Measurements from ENCODE around the gene PRSS27.

The PRSS27 gene

GRCh38 chr16:2717383-2718263 is 2.4 kb downstream of the PRSS27 start:
- H3K4me3 ChIP-seq (ENCODE audit: low read length), result no peak overlapping the region
- no peak for TF ChIP-seq CTCF (conservative IDR thresholded peaks at IDR 0.05; ENCODE audit: low read length)
- DNase-seq (ENCODE audit: low read depth), result no peak

GRCh38 chr16:2716948-2717347 is 3.1 kb downstream of the PRSS27 start:
- TF ChIP-seq CTCF (conservative IDR thresholded peaks at IDR 0.05; ENCODE audit: low read length), result no peak
- no peak overlapping the region for H3K4me3 ChIP-seq (ENCODE audit: low read length)
- no peak for DNase-seq (ENCODE audit: low read depth)

DNA sequence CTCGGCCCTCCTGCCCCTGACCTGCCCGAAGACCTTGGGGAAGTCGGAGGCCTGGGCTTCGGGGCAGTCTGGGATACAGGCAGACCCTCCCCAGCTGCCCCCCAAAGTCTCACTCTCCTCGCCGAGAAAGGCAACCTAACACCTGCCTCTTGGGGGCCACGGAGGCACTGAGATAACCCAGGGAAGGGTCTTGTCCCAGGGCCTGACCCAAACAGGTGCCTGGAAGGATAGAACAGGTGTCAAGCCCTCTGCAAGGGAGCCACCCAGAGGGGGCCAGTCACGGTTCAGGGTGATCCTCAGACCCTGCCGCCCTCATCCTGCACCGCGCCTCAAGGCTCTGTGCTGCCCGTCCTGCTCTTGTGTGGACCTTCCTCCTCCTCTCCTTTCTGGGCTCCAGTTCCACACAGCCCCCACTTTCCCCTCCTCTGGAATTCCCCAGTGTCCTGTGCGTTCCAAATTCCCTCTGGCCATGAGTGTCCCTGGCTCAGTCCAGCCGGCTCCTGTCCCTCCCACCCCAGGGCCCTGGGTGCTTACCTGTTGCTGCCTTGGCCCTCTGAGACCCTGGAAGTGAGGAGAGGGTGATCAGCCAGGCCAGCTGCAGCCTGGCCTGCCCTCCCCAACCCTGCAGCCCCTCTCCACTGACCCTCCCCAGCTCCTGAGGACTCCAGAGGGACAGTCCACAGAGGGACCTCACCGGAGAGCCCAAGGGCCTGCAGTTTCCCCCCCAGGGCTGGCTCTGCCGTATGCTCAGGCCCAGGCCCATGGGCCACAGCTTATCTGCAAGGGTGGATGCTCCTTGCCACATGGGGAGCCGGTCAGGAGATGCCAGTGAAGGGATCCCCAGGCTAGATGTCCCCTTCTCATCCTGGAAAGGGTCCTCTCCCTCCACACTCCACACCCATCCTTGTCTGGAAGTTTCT is 3.8 kb downstream of the PRSS27 start:
- no peak overlapping the region for H3K4me3 ChIP-seq (ENCODE audit: low read length)
- no peak for DNase-seq (ENCODE audit: low read depth)
- no peak for TF ChIP-seq CTCF (conservative IDR thresholded peaks at IDR 0.05; ENCODE audit: low read length)

DNA sequence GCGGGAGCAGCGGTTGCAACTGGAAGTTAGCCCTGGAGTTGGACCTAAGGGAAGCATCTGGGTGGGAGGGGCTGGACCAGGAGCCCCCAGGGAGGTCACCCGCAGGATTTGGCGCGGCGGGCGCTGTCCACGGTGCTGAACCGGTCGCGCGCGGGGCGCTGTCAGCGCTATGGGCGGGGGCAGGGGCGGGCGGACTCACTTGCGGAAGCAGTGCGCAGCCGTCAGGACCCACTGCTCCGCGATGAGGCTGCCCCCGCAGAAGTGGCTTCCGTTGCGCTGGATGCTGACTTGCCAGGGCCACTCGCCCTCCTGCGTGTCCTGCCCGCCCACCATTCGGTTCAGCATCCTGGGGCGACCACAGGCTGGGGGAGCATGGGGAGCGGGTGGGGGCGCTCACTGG is 4.5 kb downstream of the PRSS27 start:
- no peak for TF ChIP-seq CTCF (conservative IDR thresholded peaks at IDR 0.05; ENCODE audit: low read length)
- DNase-seq (ENCODE audit: low read depth), result peak; percentile 24
- no peak overlapping the region for H3K4me3 ChIP-seq (ENCODE audit: low read length)

- DNase-seq (ENCODE audit: low read depth), result no peak
- no peak overlapping the region for H3K4me3 ChIP-seq (ENCODE audit: low read length)
Observed at GRCh38 chr16:2715064-2715463, 5.0 kb downstream of the PRSS27 start.

More at GRCh38 chr16:2715064-2715463, 5.0 kb downstream of the PRSS27 start:
- TF ChIP-seq CTCF (conservative IDR thresholded peaks at IDR 0.05; ENCODE audit: low read length), result no peak

All from AG10803 (cell line).